GM18511 (cell line): ENCODE results near the gene PANX2.

Experiments
- ATAC-seq: cut with Tn5 transposase; IDR thresholded peaks from one replicate; pipeline ENCODE4 v1.9.1; 2021; ENCODE audit warnings: mild to moderate bottlenecking, moderate library complexity; ENCODE audit not compliant: unreplicated experiment

Gene PANX2

GRCh38 chr22:50182176-50183081, 11.9 kb downstream of the PANX2 start:
- no peak for ATAC-seq

- no peak for ATAC-seq
These were observed 12.8 kb downstream of the PANX2 start for GRCh38 chr22:50183141-50183971.

GRCh38 chr22:50184004-50184901, 13.7 kb downstream of the PANX2 start:
- no peak for ATAC-seq

- ATAC-seq = no peak
These were observed 14.4 kb downstream of the PANX2 start for GRCh38 chr22:50184902-50185374.

GRCh38 chr22:50185375-50186087, 15.0 kb downstream of the PANX2 start, which contains the start of gene TRABD:
Gene TRABD, plus strand, starts transcription at chr22:50185913. Its CDS starts 7,148 bp downstream, at chr22:50193061.
- ATAC-seq = peak; percentile 52

GRCh38 chr22:50186181-50186714, 15.7 kb downstream of the PANX2 start:
- ATAC-seq = no peak

GRCh38 chr22:50186761-50187523, 16.4 kb downstream of the PANX2 start:
- no peak for ATAC-seq

GRCh38 chr22:50188356-50188755, 17.8 kb downstream of the PANX2 start:
- no peak for ATAC-seq

- ATAC-seq = no peak
These were observed 18.8 kb downstream of the PANX2 start for GRCh38 chr22:50189184-50189848.

- ATAC-seq = peak; percentile 4
These were observed 19.3 kb downstream of the PANX2 start for GRCh38 chr22:50189849-50190181.

- peak; percentile 43 for ATAC-seq
These were observed 19.8 kb downstream of the PANX2 start for GRCh38 chr22:50190182-50190940.

- ATAC-seq = peak; percentile 37
These were observed 20.6 kb downstream of the PANX2 start for GRCh38 chr22:50190941-50191741.

GRCh38 chr22:50192436-50193204, 22.1 kb downstream of the PANX2 start:
- no peak for ATAC-seq

- ATAC-seq = no peak
These were observed 23.1 kb downstream of the PANX2 start for GRCh38 chr22:50193621-50194020.

GRCh38 chr22:50194037-50194805, 23.7 kb downstream of the PANX2 start:
- no peak for ATAC-seq
